Caco-2 (cell line): ENCODE data around the gene PPAN. TPM values are rescaled to one million over a fixed set of nuclear protein-coding genes. Genes with fewer than 3 reads are reported as not detected.

ENCODE experiments used
- BruUV-seq: library from RNA; stranded (reverse); fragments of 400-500 nt; replicated peaks from 2 replicates; lab custom pipeline; 2021; lab: Mats Ljungman, UMichigan
- CTCF ChIA-PET: fragments of 300-600 bp; sonication (Branson Sonifier 250); formaldehyde crosslinking; loops from one replicate; lab custom pipeline; 2022; ENCODE audit warnings: antibody characterized with exemption; lab: Charles Lee
- POLR2A ChIA-PET: fragments of 300-600 bp; sonication (Branson Sonifier 250); formaldehyde crosslinking; loops from one replicate; lab custom pipeline; 2022; ENCODE audit warnings: antibody characterized with exemption; lab: Charles Lee
- DNase-seq, 2 experiments: peaks; one replicate each; pipeline versions ENCODE4 v3.0.0 to v3.0.0-alpha.2; 2020 to 2022
- H3K27me3 ChIP-seq: replicated peaks from 2 replicates; pipeline ENCODE4 v1.6.0; 2011; ENCODE audit warnings: low read length; ENCODE audit not compliant: control insufficient read depth, insufficient read depth
- H3K36me3 ChIP-seq: 2 replicates; pipeline ENCODE4 v1.5.1; 2011; ENCODE audit warnings: low read length; ENCODE audit not compliant: control insufficient read depth, insufficient read depth
- H3K4me1 ChIP-seq: fragments of 250-450 bp; sonication (Bioruptor Pico); 2 replicates; pipeline ENCODE4 v1.5.1; 2020; ENCODE audit warnings: mild to moderate bottlenecking
- H3K4me3 ChIP-seq: 2 replicates; pipeline ENCODE4 v1.5.1; 2011; ENCODE audit warnings: low read depth, mild to moderate bottlenecking, control low read depth, low read length
- H3K9me3 ChIP-seq: fragments of 250-450 bp; sonication (Bioruptor Pico); 2 replicates; pipeline ENCODE4 v1.5.1; 2020; ENCODE audit warnings: mild to moderate bottlenecking, moderate library complexity
- H3K27ac Mint-ChIP-seq: one replicate; pipeline ENCODE4 v1.8.0; 2022; ENCODE audit warnings: mixed read lengths; ENCODE audit not compliant: unreplicated experiment
- H3K27me3 Mint-ChIP-seq: one replicate; pipeline ENCODE4 v1.8.0; 2022; ENCODE audit warnings: mixed read lengths; ENCODE audit not compliant: insufficient read depth, unreplicated experiment
- H3K36me3 Mint-ChIP-seq: one replicate; pipeline ENCODE4 v1.8.0; 2022; ENCODE audit warnings: mild to moderate bottlenecking, mixed read lengths; ENCODE audit not compliant: insufficient read depth, unreplicated experiment
- H3K4me1 Mint-ChIP-seq: one replicate; pipeline ENCODE4 v1.8.0; 2022; ENCODE audit warnings: low read depth, mixed read lengths; ENCODE audit not compliant: unreplicated experiment
- H3K4me3 Mint-ChIP-seq: one replicate; pipeline ENCODE4 v1.8.0; 2022; ENCODE audit warnings: mild to moderate bottlenecking, moderate library complexity, mixed read lengths; ENCODE audit not compliant: unreplicated experiment
- H3K9me3 Mint-ChIP-seq: one replicate; pipeline ENCODE4 v1.8.0; 2022; ENCODE audit warnings: mixed read lengths; ENCODE audit not compliant: unreplicated experiment
- CTCF ChIP-seq, 2 experiments: fragments of 200-600 bp in 1 of 2; IDR thresholded peaks; 1 replicate in 1 of 2; 2 replicates in 1 of 2; pipeline versions ENCODE4 v1.5.1 to v1.8.0; 2011 to 2022; ENCODE audit warnings: antibody characterized with exemption in 1 of 2, control low read depth in 1 of 2, inconsistent platforms in 1 of 2, low read depth in 1 of 2, low read length in 1 of 2, mild to moderate bottlenecking in 1 of 2, moderate library complexity in 1 of 2; ENCODE audit not compliant: insufficient read depth in 1 of 2, severe bottlenecking in 1 of 2, unreplicated experiment in 1 of 2
- intact Hi-C: fragments of 100-400 bp; cut with micrococcal nuclease; formaldehyde crosslinking; loops from one replicate; pipeline ENCODE4 v1.10.0; 2022; ENCODE audit not compliant: unreplicated experiment
- total RNA-seq: library from RNA; stranded (reverse); gene quantifications from 2 replicates; pipeline ENCODE4 v1.2.3, GENCODE V29; 2022

PPAN gene
- total RNA-seq, 1 experiment from 2014 or later = 62.8 TPM

DNA sequence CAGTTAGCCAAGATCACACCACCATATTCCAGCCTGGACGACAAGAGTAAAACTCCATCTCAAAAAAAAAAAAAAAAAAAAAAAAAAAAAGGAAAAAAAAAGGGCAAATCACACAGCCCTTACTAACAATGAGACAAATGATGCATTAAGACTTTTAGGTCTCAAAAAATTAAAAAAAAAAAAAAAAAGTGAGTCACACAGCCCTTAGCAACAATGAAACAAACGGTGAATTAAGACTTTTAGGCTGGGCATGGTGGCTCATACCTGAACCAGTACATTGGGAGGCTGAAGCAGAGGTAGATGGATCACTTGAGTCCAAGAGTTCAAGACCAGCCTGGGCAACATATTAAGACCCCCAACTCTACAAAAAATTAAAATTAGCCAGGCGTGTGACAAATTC lies 45.9 kb downstream of the PPAN start:
- peaks cover 2% of the 10 kb centered on the region; the same call in 1 of the 2 replicates for H3K36me3 ChIP-seq
- POLR2A ChIA-PET = no interaction called here
- CTCF ChIA-PET = no interaction called here

GRCh38 chr19:10155839-10156238 lies 49.7 kb downstream of the PPAN start:
- Mint-ChIP-seq H3K4me1 (no peaks in the 10 kb centered on the region), H3K27me3 (no peaks in the 10 kb centered on the region), H3K36me3 (peaks cover 71% of the 10 kb centered on the region), H3K9me3 (no peaks in the 10 kb centered on the region), H3K4me3 (no peak overlapping the region), H3K27ac (no peak overlapping the region)
- ChIA-PET POLR2A (no interaction called here), CTCF (no interaction called here)
- BruUV-seq = no TSS peak
- Histone ChIP-seq H3K4me1 (no peaks in the 10 kb centered on the region), H3K9me3 (no peaks in the 10 kb centered on the region), H3K36me3 (peaks cover 2% of the 10 kb centered on the region), H3K4me3 (no peak overlapping the region), H3K27me3 (no peaks in the 10 kb centered on the region)
- TF ChIP-seq CTCF (IDR thresholded peaks at IDR 0.05; ENCODE audit: insufficient read depth in 1 of 2, low read depth in 1 of 2, low read length in 1 of 2, severe bottlenecking in 1 of 2, unreplicated experiment in 1 of 2) = no peak
- intact Hi-C loops = no loop called here
- no peak for DNase-seq

More for the DNA sequence above, 45.9 kb downstream of the PPAN start:
- H3K9me3 Mint-ChIP-seq = no peaks in the 10 kb centered on the region
- no TSS peak for BruUV-seq
- no peak overlapping the region for H3K4me3 Mint-ChIP-seq
- no peaks in the 10 kb centered on the region for H3K27me3 ChIP-seq
- no peak for DNase-seq
- intact Hi-C loops = no loop called here
- no peaks in the 10 kb centered on the region for H3K4me1 Mint-ChIP-seq
- no peak overlapping the region for H3K4me3 ChIP-seq
- H3K27ac Mint-ChIP-seq = no peak overlapping the region
- H3K9me3 ChIP-seq = no peaks in the 10 kb centered on the region
- H3K27me3 Mint-ChIP-seq = no peaks in the 10 kb centered on the region
- peaks cover 84% of the 10 kb centered on the region for H3K36me3 Mint-ChIP-seq
- H3K4me1 ChIP-seq = no peaks in the 10 kb centered on the region
- no peak for TF ChIP-seq CTCF (IDR thresholded peaks at IDR 0.05; ENCODE audit: insufficient read depth in 1 of 2, low read depth in 1 of 2, low read length in 1 of 2, severe bottlenecking in 1 of 2, unreplicated experiment in 1 of 2)

DNA sequence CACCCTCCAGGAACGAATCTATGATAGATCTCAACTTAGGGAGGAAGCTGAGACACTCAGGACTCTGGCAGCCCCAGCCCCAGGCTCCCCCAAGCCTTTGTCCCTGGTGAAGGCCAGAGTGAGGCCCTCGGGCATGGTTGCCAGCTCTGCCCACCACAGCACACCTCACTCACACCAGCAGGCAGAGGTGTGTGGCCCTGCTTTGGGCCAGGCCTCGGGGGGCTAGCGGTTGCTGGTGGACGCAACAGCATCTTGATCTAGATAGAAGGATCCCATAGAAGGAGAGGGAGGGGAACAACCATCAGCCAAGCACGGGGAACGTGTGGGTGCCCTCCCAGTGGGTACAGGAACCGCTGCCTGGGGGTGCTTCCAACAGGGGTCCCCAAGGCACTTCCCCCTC lies 51.9 kb downstream of the PPAN start:
- Histone ChIP-seq H3K9me3 (no peaks in the 10 kb centered on the region), H3K4me3 (no peak overlapping the region), H3K27me3 (no peaks in the 10 kb centered on the region), H3K36me3 (peaks cover 2% of the 10 kb centered on the region), H3K4me1 (no peaks in the 10 kb centered on the region)
- DNase-seq = no peak
- Mint-ChIP-seq H3K4me1 (no peaks in the 10 kb centered on the region), H3K36me3 (peaks cover 73% of the 10 kb centered on the region), H3K27ac (no peak overlapping the region), H3K4me3 (no peak overlapping the region), H3K9me3 (no peaks in the 10 kb centered on the region), H3K27me3 (no peaks in the 10 kb centered on the region)
- intact Hi-C loops = no loop called here
- ChIA-PET CTCF (no interaction called here), POLR2A (no interaction called here)
- no peak for TF ChIP-seq CTCF (IDR thresholded peaks at IDR 0.05; ENCODE audit: insufficient read depth in 1 of 2, low read depth in 1 of 2, low read length in 1 of 2, severe bottlenecking in 1 of 2, unreplicated experiment in 1 of 2)
- no TSS peak for BruUV-seq
